Measurements from ENCODE around the gene C5orf22. TPM values are rescaled to one million over a fixed set of nuclear protein-coding genes. Genes with fewer than 3 reads are reported as not detected.
"Not testable (repeated sequence)": the region's sequence is repeated elsewhere in the genome, so short reads cannot be mapped to it uniquely, and the experiment has no call there.

The C5orf22 gene
- total RNA-seq, 4 donors from 2014 or later, result 13.5 to 21.9 (median 16.8) TPM

DNA sequence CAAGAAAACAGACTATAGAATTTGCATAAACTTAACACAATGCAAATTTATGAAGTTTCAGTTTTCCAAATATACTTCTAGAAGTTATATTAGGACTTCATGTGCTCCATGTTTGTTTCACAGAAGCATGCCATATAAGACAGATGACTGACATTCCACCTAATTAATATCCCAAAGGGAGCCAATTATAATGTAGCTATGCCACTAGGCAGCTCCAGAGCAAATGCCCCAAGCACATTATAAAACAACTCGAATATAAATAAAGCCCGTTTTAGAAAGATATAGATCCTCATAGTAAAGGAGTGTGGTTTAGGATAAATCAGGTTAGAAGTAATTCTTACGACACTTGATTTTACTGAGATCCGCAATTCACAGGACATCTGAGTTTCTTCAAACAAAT is 9.1 kb upstream of the C5orf22 start:
- no peak for DNase-seq (ENCODE audit: low spot score)
- no peak for ATAC-seq (ENCODE audit: low FRiP score)
- TF ChIP-seq CTCF (IDR thresholded peaks at IDR 0.05), result no peak

DNA sequence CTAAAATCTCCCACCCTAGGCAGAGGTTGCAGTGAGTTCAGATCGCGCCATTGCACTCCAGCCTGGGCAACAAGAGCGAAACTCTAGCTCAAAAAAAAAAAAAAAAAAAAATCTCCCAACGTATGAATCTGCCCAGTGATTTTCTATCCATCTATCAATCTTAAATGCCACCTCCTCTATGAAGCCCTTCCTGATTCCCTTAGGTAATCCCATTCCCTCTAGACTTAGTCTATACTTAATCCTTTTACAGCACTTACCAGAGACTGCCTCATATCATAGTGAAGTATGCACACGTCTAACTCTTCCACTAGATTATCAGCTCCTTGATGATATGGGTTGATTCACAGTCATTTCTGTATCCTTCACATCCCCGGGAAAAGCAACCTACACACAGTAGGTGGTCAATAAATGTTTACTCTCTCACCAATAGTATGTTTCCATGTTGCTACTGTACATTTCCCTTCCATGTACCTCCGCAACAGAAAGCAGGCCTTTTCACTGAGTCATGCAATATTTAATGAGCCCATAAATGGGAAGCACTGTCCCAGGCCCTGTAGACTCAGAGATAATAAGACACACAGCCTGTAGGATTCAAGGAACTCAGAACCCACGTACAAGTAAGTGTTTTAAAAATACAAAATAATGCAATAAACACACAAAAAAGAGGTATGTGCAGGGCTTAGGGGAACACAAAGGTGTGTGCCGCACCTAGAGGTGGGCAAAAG is 1.4 kb upstream of the C5orf22 start:
- ATAC-seq (ENCODE audit: low FRiP score) (no peak), DNase-seq (ENCODE audit: low spot score) (no peak)
- no peak for TF ChIP-seq CTCF (IDR thresholded peaks at IDR 0.05)

DNA sequence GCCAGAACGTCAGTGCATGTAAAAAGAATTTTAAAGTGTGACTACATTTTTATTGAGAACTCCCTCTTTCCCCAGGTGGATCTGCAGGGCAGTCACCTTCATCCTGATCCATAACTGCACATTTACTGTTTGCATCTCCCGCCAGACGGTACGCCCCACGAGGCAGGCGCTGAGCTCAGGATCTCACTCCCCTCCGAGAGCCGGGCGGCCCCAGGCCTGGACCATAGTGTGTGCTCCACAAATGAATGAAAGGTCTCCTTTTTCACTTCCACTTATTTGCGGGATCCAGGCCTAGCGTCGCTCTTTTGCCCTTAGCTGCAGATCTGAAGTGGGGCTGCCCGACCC is 586 bp upstream of the C5orf22 start:
- no peak for TF ChIP-seq CTCF (IDR thresholded peaks at IDR 0.05)
- peak; percentile 53 for ATAC-seq (ENCODE audit: low FRiP score)
- DNase-seq (ENCODE audit: low spot score), result no peak

DNA sequence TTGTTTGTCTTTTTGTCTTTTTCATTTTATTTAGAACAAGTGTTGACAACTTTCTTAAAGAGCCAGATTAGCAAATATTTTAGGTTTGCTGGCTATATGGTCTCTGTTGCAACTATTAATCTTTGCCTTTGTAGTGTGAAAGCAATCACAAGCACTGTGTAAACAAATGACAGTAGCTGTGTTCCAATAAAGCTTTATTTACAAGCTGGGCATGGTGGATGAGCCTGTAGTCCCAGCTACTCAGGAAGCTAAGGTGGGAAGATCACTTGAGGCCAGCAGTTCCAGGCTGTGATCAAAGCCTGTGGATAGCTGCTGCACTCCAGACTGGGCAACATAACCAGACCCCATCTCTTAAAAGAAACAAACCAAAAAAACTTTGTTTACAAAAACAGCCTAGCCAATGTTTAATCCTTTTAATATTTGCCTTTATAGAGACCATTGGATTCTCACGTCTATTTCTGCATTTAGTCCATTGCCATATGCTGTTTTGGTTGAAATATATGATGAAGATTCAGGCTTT is 2.5 kb downstream of the C5orf22 start:
- no peak for TF ChIP-seq CTCF (IDR thresholded peaks at IDR 0.05)
- DNase-seq (ENCODE audit: low spot score), result no peak
- ATAC-seq (ENCODE audit: low FRiP score), result no peak

DNA sequence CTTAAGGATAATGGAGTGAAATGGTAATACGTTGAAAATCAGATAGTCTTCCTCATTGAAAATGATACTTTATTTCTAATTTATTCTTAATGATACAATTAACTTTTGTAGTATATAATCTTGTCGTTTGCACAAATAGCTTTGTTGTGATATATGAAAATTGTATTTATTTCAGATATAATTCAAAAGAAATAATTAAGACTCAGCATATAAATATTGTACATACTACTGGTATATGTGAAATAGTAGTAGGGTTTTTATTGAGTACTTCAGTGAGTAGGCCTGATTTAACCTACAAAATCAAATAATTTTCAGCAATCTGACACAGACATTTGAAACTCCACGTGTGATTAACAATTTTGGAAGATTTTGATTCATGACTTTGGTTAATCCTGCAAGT is 4.8 kb downstream of the C5orf22 start:
- no peak for TF ChIP-seq CTCF (IDR thresholded peaks at IDR 0.05)
- DNase-seq (ENCODE audit: low spot score), result no peak
- ATAC-seq (ENCODE audit: low FRiP score), result no peak

GRCh38 chr5:31537349-31537748 is 5.2 kb downstream of the C5orf22 start:
- TF ChIP-seq CTCF (IDR thresholded peaks at IDR 0.05), result no peak
- ATAC-seq (ENCODE audit: low FRiP score) (no peak), DNase-seq (ENCODE audit: low spot score) (no peak)

DNA sequence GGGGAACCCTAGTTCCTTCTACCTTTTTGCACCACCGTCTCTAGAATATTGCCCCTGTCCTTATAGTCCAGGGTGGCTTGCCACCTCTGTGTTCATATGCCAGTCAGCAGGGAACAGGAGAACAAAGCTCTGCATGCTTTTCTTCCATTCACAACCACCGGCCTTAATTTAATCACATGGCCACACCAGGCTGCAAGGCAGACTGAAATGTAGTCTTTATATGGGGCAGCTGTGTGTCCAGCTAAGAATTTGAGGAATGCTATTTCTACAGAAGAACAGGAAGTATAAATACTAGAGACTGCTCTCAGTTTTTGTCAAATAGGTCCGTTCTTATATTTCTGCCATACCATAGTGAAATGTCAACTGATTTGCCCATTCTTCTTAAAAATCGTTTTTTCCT is 5.8 kb downstream of the C5orf22 start:
- DNase-seq (ENCODE audit: low spot score) (no peak), ATAC-seq (ENCODE audit: low FRiP score) (no peak)
- no peak for TF ChIP-seq CTCF (IDR thresholded peaks at IDR 0.05)

GRCh38 chr5:31549114-31549513 is 17.0 kb downstream of the C5orf22 start:
- not testable (repeated sequence) for ATAC-seq (ENCODE audit: low FRiP score); DNase-seq (ENCODE audit: low spot score)
